DMS153 treated with DMSO at 0.1 percent for 48 hours (cell line): ENCODE results near the gene TUBB2B.
"Not testable (repeated sequence)": the region's sequence is repeated elsewhere in the genome, so short reads cannot be mapped to it uniquely, and the experiment has no call there.

ENCODE experiments used
- DNase-seq: peaks from one replicate; lab custom pipeline; 2025; ENCODE audit not compliant: unreplicated experiment; lab: John Stamatoyannopoulos, UW

The TUBB2B gene

GRCh38 chr6:3258720-3259490 is 31.5 kb upstream of the TUBB2B start, which contains the start of gene PSMG4:
TSS of gene PSMG4 (plus strand) at chr6:3258947. CDS start at chr6:3259023, 76 bp downstream.
- DNase-seq: peak; percentile 41

GRCh38 chr6:3258201-3258600 is 30.7 kb upstream of the TUBB2B start:
- no peak for DNase-seq

GRCh38 chr6:3253597-3253961 is 26.1 kb upstream of the TUBB2B start:
- DNase-seq: no peak

GRCh38 chr6:3252861-3253596 is 25.6 kb upstream of the TUBB2B start:
- no peak for DNase-seq

GRCh38 chr6:3252369-3252768 is 24.9 kb upstream of the TUBB2B start:
- no peak for DNase-seq

- DNase-seq: peak; percentile 37
Measured at GRCh38 chr6:3251462-3252314, 24.2 kb upstream of the TUBB2B start.

DNA sequence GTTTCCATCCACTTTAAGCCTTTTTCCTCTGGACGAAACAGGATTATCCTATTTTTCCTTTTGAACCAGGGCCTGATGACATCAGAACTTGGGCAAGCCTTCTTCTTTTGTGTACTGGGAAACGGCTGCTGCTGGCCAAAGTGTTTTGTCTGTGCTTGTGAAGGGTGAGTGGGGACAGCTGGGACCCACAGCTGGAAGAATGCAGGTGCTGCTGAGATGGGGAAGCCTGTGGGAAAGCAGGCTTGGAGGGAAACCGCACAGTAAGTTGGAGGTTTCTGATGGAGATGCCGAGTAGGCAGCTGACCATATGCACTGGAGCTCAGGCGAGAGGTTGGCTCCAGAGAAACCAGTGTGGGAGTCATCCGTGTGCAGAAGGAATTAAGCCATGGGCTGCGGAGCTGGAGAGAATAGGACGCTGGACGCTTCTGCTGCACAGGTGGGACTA is 22.8 kb upstream of the TUBB2B start:
- no peak for DNase-seq

DNA sequence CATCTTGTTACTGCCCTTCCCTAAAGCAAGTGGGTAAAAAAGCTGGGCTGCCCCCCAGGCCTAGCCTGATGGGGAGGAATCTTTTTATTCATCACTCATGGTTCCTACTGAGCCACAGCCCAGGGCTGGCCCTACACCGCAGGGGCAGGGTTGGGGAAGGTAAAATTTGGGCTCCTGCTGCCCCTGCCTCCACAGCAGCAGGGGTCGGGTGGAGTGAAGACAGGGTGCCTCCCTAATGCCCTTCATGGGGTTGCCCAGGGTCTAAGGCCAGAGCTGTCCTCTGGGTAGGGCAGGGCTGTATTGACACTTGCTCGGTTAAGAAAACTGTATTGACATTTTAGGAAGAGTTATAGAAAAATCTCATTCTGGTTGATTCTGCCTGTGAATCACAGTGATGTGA is 22.4 kb upstream of the TUBB2B start:
- DNase-seq: no peak

DNA sequence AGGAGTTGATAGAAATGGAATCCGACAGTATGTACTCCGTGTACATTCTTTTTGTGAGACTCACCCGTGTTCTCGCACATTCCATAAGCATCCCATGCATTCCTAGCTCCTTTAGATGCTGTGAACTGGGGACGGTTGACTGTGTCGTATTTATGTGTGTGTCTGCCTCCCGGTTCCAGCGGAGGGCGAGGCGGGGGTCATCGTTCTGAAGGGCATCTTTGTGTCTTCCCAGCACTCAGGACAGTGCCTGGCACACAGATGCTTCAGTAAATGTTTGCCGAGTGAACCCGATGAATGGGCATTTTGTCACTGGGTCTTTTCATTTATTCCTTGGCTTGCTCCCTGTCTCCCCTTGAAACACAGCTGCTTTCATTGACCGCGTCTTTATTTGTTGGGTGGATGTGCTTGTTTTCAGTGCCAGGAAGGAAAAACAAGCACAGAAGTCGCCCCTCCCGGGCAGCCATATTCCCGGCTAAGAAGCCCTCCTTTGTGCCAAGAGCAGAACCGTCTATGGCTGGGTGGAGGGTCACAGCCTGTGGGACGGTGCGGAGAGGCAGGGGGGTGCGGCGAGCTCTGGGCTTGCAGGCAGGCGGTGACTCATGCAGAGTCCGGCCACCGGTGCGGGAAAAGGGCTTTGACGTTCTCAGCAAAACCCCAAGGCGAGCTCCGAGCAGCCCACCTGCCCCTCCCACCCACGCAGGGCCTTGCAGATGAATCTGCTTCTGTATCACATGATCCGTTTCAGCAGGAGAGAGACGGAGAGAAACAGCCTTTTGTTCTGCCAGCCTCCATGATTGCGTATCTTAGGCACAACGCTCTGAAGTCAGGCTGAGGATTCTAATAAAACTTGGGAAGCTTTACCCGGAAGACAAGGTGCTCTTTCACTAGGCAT is 20.0 kb upstream of the TUBB2B start:
- no peak for DNase-seq

DNA sequence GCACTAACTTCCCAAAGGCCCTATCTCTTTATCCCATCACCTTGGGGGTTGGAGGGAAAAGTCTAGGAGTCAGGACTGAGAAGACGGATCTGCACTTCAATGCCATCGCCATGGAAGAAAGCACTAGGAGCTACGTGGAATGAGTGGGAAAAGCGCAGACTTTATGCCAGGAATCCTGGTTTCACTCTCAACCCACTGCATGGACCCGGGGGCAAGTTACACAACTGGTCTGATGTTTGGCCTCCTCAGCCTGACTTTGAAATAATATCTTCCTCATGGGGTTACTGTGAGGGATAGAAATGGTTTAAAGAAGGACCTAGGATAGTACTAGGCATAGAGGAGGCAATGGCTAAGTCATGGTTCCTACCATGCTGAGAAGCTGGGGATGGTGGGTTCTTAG is 17.8 kb upstream of the TUBB2B start:
- no peak for DNase-seq

- DNase-seq: not testable (repeated sequence)
Measured at GRCh38 chr6:3244832-3245161, 17.3 kb upstream of the TUBB2B start.

DNA sequence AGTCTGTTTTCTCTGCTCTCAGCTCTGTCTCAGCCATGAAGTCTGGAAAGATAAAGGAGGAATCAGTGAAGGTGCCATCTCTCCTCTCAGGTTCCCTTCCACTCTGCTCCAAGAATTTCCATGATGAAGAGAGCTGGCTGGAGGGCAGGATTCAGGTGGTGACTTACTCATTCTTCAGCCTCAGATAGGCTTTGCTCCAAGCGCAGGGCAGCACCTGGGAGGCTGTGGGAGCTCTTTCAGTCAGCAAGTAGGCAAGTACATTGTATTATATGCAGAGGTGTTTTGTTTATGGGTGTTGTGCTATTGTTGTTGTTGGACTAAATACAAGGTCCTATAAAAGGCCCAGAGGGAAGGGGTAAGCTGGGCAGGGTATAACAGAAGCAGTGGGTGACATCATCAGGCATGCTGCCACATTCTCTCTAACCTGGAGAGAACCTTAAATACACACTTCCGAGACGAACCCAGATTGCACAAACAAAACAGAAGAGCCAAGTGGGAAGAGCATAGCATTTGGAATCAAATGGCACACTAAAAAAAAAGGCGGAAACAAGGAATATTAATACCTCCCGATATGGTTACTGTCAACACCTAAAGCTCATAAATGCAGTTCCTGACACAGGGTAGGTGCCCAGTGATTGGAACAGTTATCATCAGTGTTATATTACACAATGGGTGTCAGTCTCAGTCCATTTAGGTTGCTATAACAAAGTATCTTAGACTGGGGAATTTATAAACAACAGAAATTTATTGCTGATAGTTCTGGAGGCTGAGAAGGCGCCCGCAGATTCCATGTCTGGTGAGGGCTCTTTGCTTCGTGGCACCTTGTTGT is 16.8 kb upstream of the TUBB2B start:
- no peak for DNase-seq

GRCh38 chr6:3242768-3243167 is 15.3 kb upstream of the TUBB2B start:
- no peak for DNase-seq

GRCh38 chr6:3241745-3242144 is 14.3 kb upstream of the TUBB2B start:
- not testable (repeated sequence) for DNase-seq

GRCh38 chr6:3240595-3240994 is 13.1 kb upstream of the TUBB2B start:
- DNase-seq: no peak

DNA sequence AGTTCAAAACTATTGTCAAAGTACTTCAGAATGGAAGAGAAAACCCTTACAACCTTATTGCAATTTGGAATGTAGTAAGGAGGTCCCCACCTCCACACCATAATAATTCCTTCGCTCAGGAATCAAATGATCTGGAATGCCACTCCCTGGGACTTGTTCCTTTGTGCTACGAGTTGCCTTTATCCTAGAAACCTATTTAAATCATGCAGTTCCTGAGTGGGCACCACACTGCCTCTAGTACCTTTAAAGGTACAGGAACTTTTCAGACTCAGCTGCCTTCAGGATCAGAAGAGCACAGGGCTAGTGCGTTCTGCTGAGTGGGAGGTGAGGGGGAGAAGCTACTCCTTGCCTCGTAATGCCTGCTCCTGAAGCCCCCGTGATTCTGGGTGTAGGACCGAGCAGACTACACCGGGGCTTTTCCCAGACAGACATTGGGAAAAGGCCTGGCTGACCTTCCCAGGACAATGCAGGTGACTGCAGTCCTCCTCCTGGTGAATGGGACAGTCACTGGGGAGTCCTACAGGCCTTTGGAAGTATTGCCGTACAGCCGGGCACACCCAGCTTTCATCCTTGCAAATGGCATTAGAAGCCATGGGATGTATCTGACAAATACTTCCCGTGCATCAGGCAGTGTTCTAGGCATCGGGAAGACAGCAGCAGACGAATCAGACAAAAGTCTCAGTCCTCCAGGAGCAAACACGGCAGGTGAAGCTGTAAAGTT is 11.8 kb upstream of the TUBB2B start:
- DNase-seq: no peak

DNA sequence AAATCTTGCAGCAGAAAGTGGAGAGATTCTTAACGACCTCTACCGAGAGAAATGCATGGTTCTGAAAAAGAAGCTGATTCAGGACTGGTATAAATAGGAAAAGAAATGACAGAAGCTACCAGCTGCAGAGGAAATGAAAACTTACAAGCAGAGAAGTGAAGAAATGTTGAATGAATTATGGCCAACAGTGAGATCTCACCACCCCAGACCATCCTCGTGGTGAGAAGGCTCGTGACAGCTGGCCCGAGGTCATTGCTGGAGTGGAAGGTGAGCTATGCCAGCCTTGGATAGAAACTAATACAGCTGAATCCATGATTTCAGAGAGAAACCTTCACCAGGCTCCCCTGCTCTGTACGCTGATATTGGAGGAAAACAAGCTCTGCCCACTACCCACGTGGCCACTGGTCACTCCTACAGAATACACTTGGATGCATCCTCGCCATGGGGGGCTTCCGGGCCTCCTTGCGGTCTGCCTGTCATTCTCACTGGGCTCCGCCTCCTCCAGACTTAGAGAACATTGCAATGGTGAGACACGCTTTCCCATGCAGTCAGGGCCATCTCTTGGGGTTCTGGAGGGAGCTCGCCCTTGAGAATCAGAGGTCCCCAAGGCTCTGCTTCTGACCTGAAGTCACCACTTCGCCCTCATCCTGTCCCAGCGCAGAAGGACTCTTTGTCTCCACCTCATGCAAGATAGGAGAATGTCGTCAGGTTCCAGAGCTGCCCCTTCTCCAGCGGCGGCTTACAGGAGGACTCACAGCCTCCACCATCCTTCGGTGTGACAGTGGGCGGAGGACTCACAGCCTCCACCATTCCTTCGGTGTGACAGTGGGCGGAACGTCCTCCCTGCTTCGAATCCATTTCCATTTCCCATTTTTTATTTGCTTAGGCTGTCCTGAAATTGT is 10.6 kb upstream of the TUBB2B start:
- DNase-seq: no peak

GRCh38 chr6:3236005-3236404 is 8.6 kb upstream of the TUBB2B start:
- DNase-seq: no peak
